Colon (tissue), 2 donors: ENCODE data around the gene LAMA5.

Experiments
- FAIRE-seq: peaks from 2 replicates; lab custom pipeline; 2012; peaks lifted over from hg19 to GRCh38; lab: Jason Lieb, UNC
- donor health status: control.
- donor health status: control.

The LAMA5 gene

DNA sequence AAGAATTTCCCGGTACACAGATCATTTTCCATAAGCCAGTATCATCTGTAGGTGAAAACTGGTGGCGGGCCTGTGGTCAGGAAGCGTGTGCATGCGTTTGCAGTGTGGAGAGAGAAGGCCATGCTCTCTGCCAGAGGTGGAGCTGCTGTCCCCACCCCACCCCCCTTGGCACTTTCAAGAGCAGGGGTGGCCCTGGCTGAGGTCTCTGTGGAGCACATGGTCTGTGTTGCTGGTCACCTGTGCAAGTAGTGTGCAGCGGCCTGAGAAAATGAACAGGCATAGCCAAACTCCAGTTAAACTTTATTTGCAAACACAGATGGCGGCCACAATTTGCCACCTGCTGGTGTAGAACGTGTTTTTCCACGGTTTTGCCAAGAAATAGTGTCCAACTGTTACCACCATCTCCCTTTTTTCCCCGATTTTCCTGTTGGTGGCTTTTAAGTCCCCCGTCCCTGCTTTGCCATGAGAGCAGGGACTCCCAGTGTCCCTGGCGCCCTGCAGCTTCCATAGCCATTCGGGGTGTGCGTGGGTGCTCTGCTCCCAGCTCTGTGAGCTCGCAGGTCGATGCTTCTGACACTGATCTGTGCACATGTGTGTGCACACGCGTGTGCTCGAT lies 61.9 kb downstream of the LAMA5 start:
- no peak for FAIRE-seq

DNA sequence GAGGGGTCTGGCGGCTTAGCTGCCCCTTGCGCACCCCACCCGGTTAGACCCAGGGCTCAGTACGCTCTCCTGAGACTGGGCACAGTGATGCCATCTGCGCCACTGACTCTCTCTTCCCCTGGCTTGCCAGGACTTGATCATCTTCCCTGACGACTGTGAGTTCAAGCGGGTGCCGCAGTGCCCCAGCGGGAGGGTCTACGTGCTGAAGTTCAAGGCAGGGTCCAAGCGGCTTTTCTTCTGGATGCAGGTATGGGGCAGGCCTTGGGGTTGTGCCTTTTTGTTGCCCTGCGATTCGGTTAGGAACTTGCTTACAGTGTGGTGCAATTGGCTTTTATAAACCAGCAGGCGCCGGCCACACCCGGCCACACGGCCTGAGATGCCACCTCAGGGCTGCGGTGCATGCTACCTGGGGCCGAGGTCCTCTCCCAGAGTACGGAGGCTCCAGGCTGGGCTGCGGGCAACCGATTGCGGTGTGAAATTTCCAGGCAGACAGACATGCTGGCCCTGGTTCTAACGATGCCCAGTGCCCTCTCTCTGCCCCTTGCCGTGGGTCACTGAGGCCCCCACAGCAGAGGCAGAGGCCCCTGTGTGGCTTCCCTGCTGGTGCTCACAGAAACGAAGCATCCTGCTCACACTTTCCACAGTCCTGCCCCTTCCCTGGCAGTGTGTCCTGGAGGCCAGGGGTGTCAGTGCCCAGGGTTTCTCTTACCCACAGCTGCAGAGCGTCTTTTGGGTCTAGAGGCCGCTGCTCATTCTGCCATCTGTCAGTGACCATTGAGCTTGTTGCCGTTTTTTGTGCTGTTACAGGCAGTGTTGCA lies 62.6 kb downstream of the LAMA5 start:
- FAIRE-seq, result no peak

DNA sequence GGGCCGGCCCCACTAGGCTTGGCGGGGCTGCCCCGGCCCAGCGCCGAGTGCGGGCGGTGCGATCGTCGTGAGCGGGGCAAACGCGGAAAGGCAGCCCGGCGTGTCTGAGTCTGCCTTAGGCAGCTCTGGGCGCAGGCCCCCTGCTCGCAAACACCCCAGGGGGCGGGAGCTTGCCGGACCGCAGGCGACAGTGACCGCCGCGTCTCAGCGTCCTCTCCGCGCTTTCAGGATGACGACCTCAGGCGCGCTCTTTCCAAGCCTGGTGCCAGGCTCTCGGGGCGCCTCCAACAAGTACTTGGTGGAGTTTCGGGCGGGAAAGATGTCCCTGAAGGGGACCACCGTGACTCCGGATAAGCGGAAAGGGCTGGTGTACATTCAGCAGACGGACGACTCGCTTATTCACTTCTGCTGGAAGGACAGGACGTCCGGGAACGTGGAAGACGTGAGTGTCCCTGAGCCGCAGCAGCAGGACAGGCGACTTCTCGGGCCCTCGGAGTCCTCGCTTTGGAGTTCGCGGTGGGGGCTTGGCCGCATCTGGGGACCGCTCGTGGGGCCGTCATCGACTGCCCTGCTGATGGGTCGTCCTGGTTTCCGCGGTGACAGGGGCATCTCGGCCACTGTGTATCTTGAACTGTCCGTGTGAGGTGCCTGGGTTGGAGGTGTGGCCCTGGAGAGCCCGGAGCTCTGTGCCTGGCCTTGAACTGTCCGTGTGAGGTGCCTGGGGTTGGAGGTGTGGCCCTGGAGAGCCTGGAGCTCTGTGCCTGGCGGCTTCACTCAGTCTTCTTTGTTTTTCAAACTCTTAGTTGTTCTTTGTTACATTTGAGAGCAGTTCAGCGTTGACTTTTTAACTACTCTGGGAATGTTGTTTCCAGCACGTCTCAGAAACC lies 63.5 kb downstream of the LAMA5 start:
- FAIRE-seq, result no peak

DNA sequence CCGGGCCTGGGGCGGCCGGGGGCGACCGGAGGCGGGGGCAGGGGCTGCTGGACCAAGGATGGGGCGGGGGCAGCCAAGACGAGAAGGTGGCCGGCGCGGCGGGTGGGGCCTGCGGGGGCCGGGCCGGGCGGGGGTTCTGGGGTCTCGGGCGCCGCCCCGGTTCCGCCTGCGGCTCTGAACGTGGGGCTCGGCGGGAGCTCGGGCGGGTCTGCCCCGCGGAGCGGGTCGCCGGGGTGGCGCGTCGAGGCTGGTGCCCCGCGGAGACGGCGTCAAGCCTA lies 64.1 kb downstream of the LAMA5 start:
- FAIRE-seq, result no peak

DNA sequence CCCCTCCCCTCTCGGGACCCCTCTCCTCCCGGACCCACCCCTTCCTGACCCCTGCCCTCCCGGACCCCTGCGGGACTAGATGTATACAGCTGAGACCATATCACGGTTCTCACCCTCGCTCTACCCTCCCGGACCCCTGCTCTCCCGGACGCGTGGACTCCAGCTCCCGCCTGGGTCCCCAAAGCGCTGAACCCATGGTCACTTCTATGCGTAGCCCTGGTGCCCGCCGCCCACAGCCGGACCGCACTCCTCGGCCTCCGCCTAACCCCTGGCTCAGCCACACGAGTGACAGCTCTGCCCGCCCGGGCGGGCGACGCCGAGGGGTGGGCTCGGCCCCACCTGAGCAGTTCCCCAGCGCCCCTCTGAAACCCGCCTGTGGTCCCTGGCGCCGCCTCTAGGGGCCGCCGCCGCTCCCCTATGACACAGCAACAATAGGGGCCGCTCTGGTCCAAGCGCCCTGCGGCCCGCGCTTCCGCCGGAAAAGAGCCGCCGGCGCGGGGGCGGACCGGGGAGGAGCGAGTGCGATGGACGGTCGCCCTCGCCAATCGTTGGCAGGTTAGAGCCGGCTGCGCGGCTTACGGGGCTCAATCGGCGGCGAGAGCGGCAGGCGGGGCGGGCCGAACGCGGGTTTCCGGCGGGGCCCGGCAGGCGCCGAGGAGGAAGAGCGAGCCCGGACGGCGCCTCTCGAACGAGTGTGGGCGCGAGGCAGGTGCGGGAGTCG lies 64.6 kb downstream of the LAMA5 start, which contains the start of gene ADRM1:
Gene ADRM1 (plus strand): TSS at position 657 of the 721 bp plus-strand sequence. CDS start 572 bp downstream, outside the sequence.
- FAIRE-seq, result no peak

DNA sequence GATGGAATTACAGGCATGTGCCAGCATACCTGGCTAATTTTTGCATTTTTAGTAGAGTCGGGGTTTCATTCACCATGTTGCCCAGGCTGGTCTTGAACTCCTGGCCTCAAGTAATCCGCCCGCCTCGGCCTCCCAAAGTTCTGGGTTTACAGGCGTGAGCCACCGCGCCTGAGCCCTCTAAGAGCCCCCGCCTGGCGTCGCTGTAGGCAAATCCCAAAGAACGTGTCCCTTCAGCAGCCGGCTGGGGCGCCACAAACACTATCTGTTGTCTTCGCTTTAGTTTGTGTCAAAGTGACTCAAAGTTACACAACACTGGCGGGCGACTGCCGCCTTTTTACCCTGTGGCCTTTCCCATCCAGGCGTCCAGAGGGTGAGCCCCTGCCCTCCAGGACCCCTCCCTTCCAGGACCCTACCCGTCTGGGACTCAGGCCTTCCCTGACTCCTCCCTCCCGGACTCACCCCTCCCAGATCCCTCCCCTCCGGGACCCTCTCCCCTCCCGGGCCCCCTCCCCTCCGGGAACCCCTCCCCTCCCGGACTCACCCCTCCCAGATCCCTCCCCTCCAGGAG lies 65.3 kb downstream of the LAMA5 start:
- no peak for FAIRE-seq

DNA sequence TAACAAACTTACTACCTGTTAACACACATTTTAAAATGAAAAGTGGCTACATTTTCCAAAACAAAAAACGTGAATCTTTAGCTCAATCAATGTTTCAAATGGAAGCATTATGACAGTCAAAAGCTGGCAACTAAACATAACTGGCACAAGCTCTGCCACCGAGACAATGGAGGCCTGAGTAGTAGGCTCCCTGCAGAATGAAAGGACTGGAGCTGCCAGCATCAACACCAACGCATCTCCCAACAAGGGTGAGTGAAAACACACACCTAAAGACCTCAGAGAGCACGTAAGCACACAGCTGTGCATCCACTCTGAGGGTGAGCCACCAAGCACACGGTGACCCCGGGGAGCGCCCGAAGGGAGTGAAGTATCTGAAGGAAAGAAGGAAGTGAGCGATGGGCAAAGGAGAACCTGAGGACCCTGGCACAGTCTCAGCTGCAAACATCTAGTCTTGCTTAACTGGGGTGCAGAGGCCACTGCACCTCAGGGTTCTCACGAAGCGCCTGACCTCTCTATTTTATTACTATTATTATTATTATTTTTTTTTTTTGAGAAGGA lies 65.9 kb downstream of the LAMA5 start:
- FAIRE-seq, result no peak

DNA sequence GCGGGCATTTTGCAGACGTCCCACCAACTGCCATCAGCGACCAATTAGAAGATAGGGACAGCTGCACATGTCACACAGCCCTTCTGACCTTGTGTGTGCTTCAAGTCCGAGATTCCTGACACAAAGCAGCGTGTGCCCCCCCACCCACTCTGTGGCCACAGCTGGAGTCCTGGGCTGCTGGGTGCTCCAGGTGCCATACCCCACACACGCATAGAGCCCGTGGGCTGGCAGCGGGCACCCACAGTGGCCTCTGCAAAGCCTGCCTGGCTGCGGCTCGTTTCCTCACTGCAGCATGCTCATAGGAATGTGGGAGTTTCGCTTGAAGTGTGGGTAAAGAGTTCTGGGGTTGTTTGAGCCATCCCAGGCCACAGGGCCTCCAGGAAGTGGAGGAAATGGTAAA lies 66.8 kb downstream of the LAMA5 start:
- FAIRE-seq, result no peak

DNA sequence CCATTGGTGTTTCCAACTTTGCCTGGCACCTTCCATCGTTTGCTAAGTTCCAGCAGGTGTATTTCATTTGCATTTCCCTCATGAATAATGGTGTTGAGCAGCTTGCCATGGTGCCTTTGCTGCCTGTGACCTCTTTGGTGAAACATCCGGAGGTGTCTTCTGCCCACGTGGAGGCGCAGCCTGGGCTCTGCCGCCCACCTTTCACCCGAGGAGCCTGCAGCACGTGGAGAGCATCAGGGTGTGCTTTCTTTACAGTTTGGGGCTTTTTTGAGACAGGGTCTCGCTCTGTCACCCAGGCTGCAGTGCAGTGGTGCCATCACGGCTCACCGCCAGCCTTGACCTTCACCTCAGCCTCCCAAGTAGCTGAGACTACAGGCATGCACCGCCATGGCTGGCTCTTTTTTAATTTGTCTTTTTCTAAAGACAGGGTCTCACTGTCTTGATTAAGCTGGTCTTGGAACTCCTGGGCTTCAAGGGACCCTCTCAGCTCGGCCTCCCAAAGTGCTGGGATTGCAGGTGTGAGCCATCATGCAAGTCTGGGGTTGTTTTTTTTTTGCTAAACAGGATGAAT lies 67.4 kb downstream of the LAMA5 start:
- no peak for FAIRE-seq

DNA sequence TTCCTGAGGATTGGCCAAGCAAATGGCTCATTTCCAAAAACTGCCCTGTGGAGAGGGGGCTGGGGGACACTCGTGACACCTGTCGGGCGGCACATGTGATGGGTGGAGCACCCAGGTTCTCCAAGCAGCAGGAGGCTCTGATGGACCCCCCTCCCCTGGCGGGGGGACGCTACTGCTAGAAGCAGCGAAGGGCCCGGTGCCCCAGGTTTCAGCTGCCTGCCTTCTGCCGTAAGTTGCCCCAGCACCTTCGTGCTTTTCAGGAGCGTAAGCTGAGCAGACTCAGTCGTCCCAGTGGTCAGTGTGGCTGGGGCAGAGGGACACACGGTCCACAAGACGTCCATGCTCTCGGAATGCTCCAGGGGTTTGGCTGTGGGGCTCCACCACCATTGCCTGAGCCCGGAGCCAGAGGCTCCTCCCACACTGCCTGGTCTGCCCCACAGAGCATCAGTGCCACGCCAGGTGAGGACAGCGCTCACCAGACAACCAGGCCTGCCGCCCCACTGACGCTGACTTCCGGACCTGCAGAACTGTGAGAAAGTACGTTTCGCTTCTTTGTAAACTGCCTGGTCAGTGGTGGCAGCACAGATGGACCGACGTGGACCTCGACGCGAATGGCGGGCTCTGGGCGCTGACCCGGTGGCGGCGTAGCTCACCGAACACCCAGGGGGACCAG lies 68.4 kb downstream of the LAMA5 start:
- FAIRE-seq, result no peak

DNA sequence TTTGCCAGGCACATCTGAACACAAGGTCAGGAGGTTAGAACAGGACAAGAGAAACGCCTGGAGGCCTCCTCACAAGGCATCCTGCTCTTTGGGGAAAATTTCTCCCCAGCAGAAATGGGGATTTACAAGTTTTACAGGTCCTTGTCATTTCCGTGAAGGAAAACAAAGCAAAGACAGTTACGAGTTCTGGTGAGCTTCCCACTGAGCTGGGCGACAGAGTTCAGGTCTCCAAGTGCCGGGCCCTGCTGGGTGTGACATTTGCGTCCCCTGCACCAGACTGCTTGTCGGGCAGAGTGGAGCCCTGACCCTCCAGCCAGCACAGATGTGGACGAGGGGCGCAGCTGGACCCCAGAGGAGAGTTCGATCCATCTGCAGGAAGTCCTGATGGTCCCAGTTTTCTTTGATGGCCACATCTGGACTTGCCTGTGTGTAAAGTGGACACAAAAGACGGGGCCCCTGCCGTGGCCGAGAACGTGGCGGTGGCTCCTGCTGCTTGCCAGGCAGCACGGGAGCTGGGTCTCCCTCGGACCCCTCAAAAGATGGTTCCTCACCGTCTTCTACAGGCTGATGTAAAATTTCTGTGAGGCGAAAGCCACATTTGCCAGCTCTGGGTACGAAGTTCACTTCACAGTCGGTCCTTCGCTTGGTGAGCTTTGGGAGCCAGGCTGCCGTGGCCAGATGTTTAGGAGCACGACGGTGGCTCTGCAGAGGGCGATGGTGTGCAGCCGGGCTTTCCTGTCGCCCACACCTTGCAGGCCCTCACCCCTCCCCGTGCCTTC lies 69.5 kb downstream of the LAMA5 start:
- FAIRE-seq, result no peak

DNA sequence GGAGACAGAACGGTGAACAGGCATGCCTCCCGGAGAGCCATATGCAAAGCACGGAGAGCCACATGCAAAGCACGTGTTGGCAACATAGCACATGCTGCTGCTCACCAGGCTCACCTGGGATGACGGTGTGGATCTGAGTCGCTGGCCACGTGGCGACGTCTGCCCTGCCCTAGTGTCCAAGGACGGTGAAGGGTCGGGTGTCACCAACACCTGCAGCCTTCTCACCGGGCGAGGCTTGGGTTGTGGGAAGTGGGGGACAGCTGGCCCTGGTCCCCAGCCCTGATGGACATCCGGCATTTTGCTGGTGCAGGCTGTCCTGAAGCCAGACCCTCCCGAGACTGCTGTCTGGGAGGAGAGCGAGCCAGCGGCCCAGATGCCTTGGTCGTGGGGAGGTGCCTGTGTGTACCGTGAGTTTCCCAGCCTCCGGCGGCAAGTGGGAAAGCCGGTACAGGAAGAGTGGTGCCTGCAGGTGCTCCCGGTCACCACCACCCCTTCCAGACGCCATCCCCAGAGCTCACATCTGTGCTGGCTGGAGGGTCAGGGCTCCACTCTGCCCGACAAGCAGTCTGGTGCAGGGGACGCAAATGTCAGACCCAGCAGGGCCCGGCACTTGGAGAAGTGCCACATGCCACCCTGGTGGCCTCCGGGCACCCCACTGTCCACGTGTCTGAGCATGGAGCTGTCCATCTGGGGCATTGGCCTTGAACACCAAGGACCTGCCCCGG lies 70.2 kb downstream of the LAMA5 start:
- FAIRE-seq, result no peak

DNA sequence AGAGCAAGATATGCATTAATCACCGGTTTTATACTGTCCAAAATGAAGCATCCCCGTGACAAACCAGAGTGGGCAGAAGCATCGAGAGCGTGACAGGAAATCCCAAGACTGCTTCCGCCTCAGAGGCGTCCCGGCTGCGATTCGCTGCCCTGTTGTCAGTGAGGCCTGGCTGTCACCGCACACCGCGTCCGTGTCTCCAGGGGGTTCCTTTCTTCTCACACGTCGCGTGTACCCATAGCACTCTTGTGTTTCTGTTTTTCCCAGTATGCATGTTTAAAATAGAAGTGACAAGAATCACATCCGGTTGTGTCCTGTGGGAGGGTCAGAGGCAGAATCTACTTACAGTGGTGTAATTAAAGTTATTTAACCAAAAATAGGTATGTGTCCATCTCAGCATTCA lies 72.6 kb downstream of the LAMA5 start:
- no peak for FAIRE-seq

DNA sequence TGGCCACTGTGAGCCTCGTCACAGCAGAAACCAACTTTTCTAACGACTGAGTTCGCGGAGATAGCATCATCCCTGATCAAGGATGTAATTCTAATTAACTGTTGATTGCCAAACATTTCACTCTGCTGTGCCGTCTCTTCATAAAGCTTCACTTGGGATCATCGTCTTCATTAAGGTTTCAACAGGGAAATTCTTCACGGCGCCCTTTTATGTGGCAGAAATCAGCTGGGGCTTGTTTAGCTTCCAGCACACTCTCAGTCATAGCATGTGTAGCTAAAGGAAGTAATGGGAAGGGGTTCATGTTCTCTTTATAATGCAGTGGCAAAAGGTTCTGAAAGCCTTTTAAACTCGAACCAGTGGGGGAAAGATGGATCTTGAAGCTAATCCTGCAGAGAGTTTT lies 73.2 kb downstream of the LAMA5 start:
- no peak for FAIRE-seq

DNA sequence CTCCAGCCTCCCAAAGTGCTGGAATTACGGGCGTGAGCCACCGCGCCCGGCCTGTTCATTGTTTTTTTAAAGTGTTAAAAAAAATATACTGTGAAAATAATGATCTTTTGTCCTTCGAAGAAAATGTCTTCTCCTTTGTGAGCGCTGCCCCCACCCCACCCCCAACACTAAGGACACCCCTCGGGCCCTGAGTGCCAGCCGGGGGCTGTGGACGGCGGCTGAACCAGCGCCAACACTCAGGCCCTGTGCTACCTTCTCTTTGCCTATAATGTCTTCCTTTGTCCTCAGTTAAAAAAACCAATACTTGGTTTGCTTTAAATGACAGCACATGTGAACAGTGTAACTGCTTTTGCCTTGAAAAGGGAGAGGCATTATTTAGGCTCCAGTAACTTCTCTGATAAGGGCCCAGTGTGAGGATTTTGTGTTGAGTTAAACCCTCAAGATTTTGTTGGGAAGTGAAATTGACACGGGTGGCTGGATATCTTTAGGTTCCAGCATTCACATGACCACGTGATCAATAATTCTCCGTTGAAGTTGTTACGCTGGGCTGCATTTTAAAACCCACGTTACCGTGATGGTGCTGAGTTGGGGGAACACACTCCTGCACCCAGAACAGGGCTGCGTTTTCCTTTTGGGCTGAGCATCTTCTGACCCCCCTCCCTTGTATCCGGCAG lies 73.9 kb downstream of the LAMA5 start:
- FAIRE-seq, result no peak

DNA sequence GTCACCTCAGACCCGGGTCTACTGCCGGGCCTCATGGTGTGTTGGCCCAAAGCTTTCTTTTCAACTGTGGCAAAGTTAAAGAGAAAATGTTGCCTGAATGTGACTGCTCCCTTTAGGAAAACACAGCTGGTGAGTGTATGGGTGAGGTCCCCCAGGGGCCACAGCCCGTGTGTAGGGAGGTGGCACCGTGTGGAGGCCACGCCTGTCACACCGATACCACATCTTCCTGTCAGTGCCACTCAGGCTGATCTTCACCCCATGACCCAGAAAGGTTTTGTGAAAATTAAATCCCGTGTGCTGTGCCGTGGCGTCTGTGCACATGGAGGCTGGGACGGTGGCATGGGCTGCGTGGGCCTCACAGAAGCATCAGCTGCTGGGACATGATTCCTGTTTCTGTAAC lies 75.0 kb downstream of the LAMA5 start:
- no peak for FAIRE-seq

DNA sequence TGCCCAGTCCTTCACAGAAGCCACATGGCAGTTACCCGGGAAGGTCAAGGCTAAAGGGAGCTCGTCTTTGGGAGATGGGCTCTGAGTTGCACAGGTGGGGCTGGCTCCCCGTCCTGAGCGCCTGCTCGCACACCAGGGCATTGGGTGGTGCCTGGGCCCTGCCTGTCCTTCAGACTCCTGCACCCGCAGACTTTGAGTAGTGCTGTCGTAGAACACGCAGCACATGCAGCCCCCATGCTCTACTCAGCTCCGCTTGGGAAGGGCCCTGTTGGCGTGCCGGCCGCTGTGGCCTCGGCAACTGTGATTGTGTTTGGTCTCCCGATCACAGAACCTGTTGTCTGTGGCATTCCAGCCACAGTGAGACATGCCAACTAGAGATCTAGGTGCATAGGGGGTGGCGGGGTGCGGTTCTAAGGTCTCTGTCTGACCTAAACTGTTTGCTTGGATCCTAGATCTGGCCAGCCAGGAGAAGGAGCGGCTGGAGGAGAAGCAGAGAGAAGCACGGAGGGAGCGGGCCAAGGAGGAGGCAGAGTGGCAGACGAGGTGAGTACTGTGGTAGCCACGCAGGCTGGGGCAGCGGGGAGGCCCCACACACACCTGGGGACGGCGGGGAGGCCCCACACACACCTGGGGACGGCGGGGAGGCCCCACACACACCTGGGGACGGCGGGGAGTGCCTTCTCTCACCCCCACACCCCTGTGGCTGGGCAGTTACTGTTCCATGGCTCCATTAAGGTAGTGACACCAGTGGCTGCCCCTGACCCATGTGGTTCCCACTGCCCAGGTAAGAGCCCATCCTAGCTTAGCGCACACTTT lies 75.7 kb downstream of the LAMA5 start:
- FAIRE-seq, result no peak

DNA sequence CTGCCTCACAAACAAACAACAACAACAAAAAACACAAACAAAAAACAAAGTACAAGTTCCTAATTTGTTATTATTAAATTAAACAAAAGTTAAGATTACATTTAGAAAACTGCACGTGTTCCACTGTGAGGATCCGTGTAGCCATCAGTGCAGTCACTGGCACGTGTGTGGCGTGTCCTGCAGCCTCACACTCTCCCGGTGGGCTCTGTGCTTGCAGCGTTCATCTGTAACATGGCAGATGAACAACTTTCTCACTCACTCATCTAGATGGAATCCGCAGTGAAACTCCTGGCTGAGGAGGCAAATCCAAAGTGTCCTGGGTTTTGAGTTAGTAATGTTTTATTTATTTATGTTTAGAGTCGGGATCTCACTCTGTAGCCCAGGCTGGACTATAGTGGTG lies 77.2 kb downstream of the LAMA5 start:
- FAIRE-seq, result no peak
